Osteoblast (primary cell): ENCODE results near the gene SIKE1. TPM values are rescaled to one million over a fixed set of nuclear protein-coding genes. Genes with fewer than 3 reads are reported as not detected.

Experiments
- DNase-seq: peaks from one replicate; pipeline ENCODE4 v3.0.0; 2011; ENCODE audit warnings: low spot score, mixed read lengths; ENCODE audit not compliant: insufficient read length; ENCODE audit errors: missing footprints
- H2AFZ ChIP-seq: 2 replicates; pipeline ENCODE4 v1.6.0; 2011; ENCODE audit warnings: mild to moderate bottlenecking, low read length
- H3K27ac ChIP-seq: 2 replicates; pipeline ENCODE4 v1.5.1; 2011; ENCODE audit warnings: mild to moderate bottlenecking, low read depth, low read length, moderate library complexity
- H3K27me3 ChIP-seq: 2 replicates; pipeline ENCODE4 v1.6.0; 2012; ENCODE audit warnings: mild to moderate bottlenecking, control low read depth, inconsistent platforms, low read length, moderate library complexity; ENCODE audit not compliant: insufficient read depth
- H3K36me3 ChIP-seq: 2 replicates; pipeline ENCODE4 v1.5.1; 2011; ENCODE audit warnings: mild to moderate bottlenecking, low read length, control low read depth, moderate library complexity; ENCODE audit not compliant: insufficient read depth
- H3K4me1 ChIP-seq: 2 replicates; pipeline ENCODE4 v1.5.1; 2011; ENCODE audit warnings: mild to moderate bottlenecking, low read length, control low read depth, moderate library complexity; ENCODE audit not compliant: insufficient read depth
- H3K4me2 ChIP-seq: 2 replicates; pipeline ENCODE4 v1.6.0; 2011; ENCODE audit warnings: mild to moderate bottlenecking, low read length; ENCODE audit not compliant: insufficient read depth
- H3K4me3 ChIP-seq: fragments of 200-600 bp; sonication (generic); 3 replicates; pipeline ENCODE4 v1.5.1; 2012; ENCODE audit warnings: mild to moderate bottlenecking, low read length, inconsistent platforms; ENCODE audit not compliant: insufficient read depth
- H3K79me2 ChIP-seq: 2 replicates; pipeline ENCODE4 v1.6.0; 2012; ENCODE audit warnings: mild to moderate bottlenecking, low read length, control low read depth, inconsistent platforms; ENCODE audit not compliant: insufficient read depth
- H3K9me3 ChIP-seq: 2 replicates; pipeline ENCODE4 v1.5.1; 2011; ENCODE audit warnings: low read depth, low read length, control low read depth
- H4K20me1 ChIP-seq: 2 replicates; pipeline ENCODE4 v1.6.0; 2012; ENCODE audit warnings: mild to moderate bottlenecking, low read length, control low read depth; ENCODE audit not compliant: insufficient read depth
- CTCF ChIP-seq: IDR thresholded peaks from 2 replicates; pipeline ENCODE4 v1.5.1; 2011; ENCODE audit warnings: mild to moderate bottlenecking, low read depth, low read length, moderate library complexity; ENCODE audit errors: extremely low read depth
- total RNA-seq: library from RNA; depleted of rRNA; stranded (reverse); fragments of >200 nt; gene quantifications from 2 replicates; pipeline ENCODE4 v1.2.3, GENCODE V29; 2012

SIKE1 gene
- total RNA-seq, 1 donor, result 52.5 TPM

- H3K4me3 ChIP-seq, result no peak overlapping the region
- H3K4me1 ChIP-seq, result peaks cover 15% of the 10 kb centered on the region
- H2AFZ ChIP-seq, result no peak overlapping the region
- H3K4me2 ChIP-seq, result no peak overlapping the region
- TF ChIP-seq CTCF, result no peak
- H3K9me3 ChIP-seq, result no peaks in the 10 kb centered on the region
- H3K79me2 ChIP-seq, result peaks cover 100% of the 10 kb centered on the region
- H3K36me3 ChIP-seq, result peaks cover 38% of the 10 kb centered on the region
- DNase-seq, result no peak
- H3K27ac ChIP-seq, result no peak overlapping the region
- H3K27me3 ChIP-seq, result no peaks in the 10 kb centered on the region
- peaks cover 88% of the 10 kb centered on the region for H4K20me1 ChIP-seq
Observed at GRCh38 chr1:114749835-114750234, 30.6 kb downstream of the SIKE1 start.

GRCh38 chr1:114746450-114747121 lies 33.9 kb downstream of the SIKE1 start:
- peaks cover 14% of the 10 kb centered on the region for H3K4me1 ChIP-seq
- H2AFZ ChIP-seq, result no peak overlapping the region
- H4K20me1 ChIP-seq, result peaks cover 76% of the 10 kb centered on the region
- H3K4me2 ChIP-seq, result no peak overlapping the region
- H3K27me3 ChIP-seq, result no peaks in the 10 kb centered on the region
- no peak overlapping the region for H3K4me3 ChIP-seq
- no peak for DNase-seq
- H3K9me3 ChIP-seq, result no peaks in the 10 kb centered on the region
- peaks cover 58% of the 10 kb centered on the region for H3K36me3 ChIP-seq
- peaks cover 100% of the 10 kb centered on the region for H3K79me2 ChIP-seq
- H3K27ac ChIP-seq, result peak overlapping the region; percentile 81
- TF ChIP-seq CTCF, result no peak

GRCh38 chr1:114745291-114745690 lies 35.2 kb downstream of the SIKE1 start:
- peaks cover 67% of the 10 kb centered on the region for H3K36me3 ChIP-seq
- H3K79me2 ChIP-seq, result peaks cover 100% of the 10 kb centered on the region
- H3K4me3 ChIP-seq, result no peak overlapping the region
- no peak for TF ChIP-seq CTCF
- H4K20me1 ChIP-seq, result peaks cover 75% of the 10 kb centered on the region
- no peaks in the 10 kb centered on the region for H3K27me3 ChIP-seq
- H3K4me2 ChIP-seq, result no peak overlapping the region
- no peak overlapping the region for H2AFZ ChIP-seq
- DNase-seq, result peak; percentile 34
- no peaks in the 10 kb centered on the region for H3K9me3 ChIP-seq
- peaks cover 10% of the 10 kb centered on the region for H3K4me1 ChIP-seq
- H3K27ac ChIP-seq, result peak overlapping the region; percentile 81

- no peak for TF ChIP-seq CTCF
- DNase-seq, result no peak
- Histone ChIP-seq H4K20me1 (peaks cover 68% of the 10 kb centered on the region), H3K27ac (no peak overlapping the region), H2AFZ (no peak overlapping the region), H3K4me1 (peaks cover 10% of the 10 kb centered on the region), H3K9me3 (no peaks in the 10 kb centered on the region), H3K4me2 (no peak overlapping the region), H3K27me3 (no peaks in the 10 kb centered on the region), H3K4me3 (no peak overlapping the region), H3K36me3 (peaks cover 64% of the 10 kb centered on the region), H3K79me2 (peaks cover 98% of the 10 kb centered on the region)
Observed at GRCh38 chr1:114741963-114742746, 38.3 kb downstream of the SIKE1 start.
